ENCODE data around the gene PIGP. TPM values are rescaled to one million over a fixed set of nuclear protein-coding genes. Genes with fewer than 3 reads are reported as not detected.
"Not testable (repeated sequence)": the region's sequence is repeated elsewhere in the genome, so short reads cannot be mapped to it uniquely, and the experiment has no call there.

Gene PIGP
- total RNA-seq, 5 donors from 2014 or later (not counting 1 experiment from before 2014, with no cell fraction given), result 10.3 to 19.3 (median 15.3) TPM

DNA sequence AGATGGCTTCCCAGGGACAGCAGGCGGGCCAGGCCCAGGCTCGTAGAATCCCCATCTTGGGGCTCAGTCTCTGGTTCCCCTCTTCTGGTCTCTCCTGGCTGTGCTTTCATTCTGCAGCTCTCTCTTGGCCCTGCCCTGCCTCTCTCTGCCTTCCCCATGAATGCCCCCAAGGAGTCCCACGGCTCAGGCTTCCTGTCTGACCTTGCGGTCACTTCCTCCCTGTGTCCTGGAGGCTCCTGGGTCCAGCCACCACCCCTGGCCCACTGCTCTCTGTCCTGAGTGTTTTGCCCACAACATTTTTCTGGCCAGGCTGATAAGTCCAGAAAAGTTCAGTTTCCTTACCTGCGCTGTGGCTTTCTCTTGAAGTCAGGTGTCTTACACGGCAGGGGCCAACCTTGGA lies 29.1 kb downstream of the PIGP start:
- H3K9me3 ChIP-seq, result no peaks in the 10 kb centered on the region
- Mint-ChIP-seq H3K27me3 (peaks cover 0 to 4% of the 10 kb centered on the region in 2 donors), H3K36me3 (no peaks in the 10 kb centered on the region), H3K4me1 (peaks cover 7 to 11% (median 10%) of the 10 kb centered on the region in 3 donors), H3K27ac (no peak overlapping the region), H3K9me3 (no peaks in the 10 kb centered on the region), H3K4me3 (no peak overlapping the region)
- 87% methylated on average over 6 of the region's 6 CpGs for WGBS (ENCODE audit: insufficient coverage)
- POLR2A ChIA-PET, result no interaction called here
- DNase-seq (no peak), ATAC-seq (replicated peaks in 1 of 4) (no peak)
- no peak overlapping the region for H3K27ac ChIP-seq (ENCODE audit: low read length)
- H3K4me1 ChIP-seq (ENCODE audit: control insufficient read depth in 1 of 2, extremely low read depth in 1 of 2, insufficient read depth in 2 of 2, low read length in 2 of 2), result peaks cover 13 to 14% of the 10 kb centered on the region in 2 experiments
- no peak overlapping the region for H3K4me3 ChIP-seq (ENCODE audit: control insufficient read depth in 1 of 2, extremely low read depth in 1 of 2, low read length in 1 of 2)
- peaks cover 0 to 37% of the 10 kb centered on the region in 2 experiments for H3K27me3 ChIP-seq (replicated peaks in 1 of 2; ENCODE audit: control insufficient read depth in 2 of 2, extremely low read depth in 1 of 2, insufficient read depth in 2 of 2, low read length in 1 of 2)
- CTCF ChIA-PET, result no interaction called here
- H3K36me3 ChIP-seq (ENCODE audit: control insufficient read depth in 2 of 2, extremely low read depth in 1 of 2, insufficient read depth in 1 of 2, low read length in 1 of 2), result no peaks in the 10 kb centered on the region

DNA sequence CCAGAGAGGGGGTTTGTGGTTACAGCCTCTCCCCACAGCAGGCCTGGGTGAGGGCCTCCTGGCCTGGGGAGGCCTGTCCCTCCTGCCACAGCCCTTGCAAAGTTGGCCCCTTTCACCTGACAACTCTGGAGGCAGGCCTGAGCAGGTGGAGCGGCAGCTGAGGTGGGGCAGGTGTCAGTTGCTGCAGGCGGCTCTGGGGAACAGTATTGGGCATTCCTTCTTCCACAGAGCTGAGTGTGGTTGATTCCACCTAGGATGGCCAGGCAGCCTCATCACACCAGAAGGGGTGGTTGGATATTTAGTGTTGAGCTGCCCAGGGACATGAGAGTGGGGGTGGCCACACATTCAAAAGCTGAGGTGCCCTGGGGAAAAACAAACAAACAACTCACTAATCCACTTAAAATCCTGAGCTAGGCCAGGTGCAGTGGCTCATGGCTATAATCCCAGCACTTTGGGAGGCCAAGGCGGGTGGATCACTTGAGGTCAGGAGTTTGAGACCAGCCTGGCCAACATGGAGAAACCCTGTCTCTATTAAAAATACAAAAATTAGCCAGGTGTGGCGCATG lies 31.1 kb downstream of the PIGP start:
- DNase-seq, result no peak
- WGBS (ENCODE audit: insufficient coverage), result 88% methylated on average over 1 of the region's 4 CpGs
- no peak overlapping the region for H3K27ac Mint-ChIP-seq
- H3K4me1 ChIP-seq (ENCODE audit: control insufficient read depth in 1 of 2, extremely low read depth in 1 of 2, insufficient read depth in 2 of 2, low read length in 2 of 2), result peaks cover 13 to 14% of the 10 kb centered on the region in 2 experiments
- no peak overlapping the region for H3K4me3 ChIP-seq (ENCODE audit: control insufficient read depth in 1 of 2, extremely low read depth in 1 of 2, low read length in 1 of 2)
- H3K36me3 ChIP-seq (ENCODE audit: control insufficient read depth in 2 of 2, extremely low read depth in 1 of 2, insufficient read depth in 1 of 2, low read length in 1 of 2), result no peaks in the 10 kb centered on the region
- H3K9me3 Mint-ChIP-seq, result no peaks in the 10 kb centered on the region
- no peak for ATAC-seq (replicated peaks in 1 of 4)
- no peaks in the 10 kb centered on the region for H3K36me3 Mint-ChIP-seq
- ChIA-PET POLR2A (no interaction called here), CTCF (no interaction called here)
- no peak overlapping the region for H3K27ac ChIP-seq (ENCODE audit: low read length)
- H3K4me1 Mint-ChIP-seq, result peaks cover 7 to 11% (median 10%) of the 10 kb centered on the region in 3 donors
- peaks cover 0 to 4% of the 10 kb centered on the region in 2 donors for H3K27me3 Mint-ChIP-seq
- H3K4me3 Mint-ChIP-seq, result no peak overlapping the region
- H3K9me3 ChIP-seq, result no peaks in the 10 kb centered on the region
- peaks cover 0 to 29% of the 10 kb centered on the region in 2 experiments for H3K27me3 ChIP-seq (replicated peaks in 1 of 2; ENCODE audit: control insufficient read depth in 2 of 2, extremely low read depth in 1 of 2, insufficient read depth in 2 of 2, low read length in 1 of 2)

- peaks cover 7 to 11% of the 10 kb centered on the region in 2 experiments for H3K4me1 ChIP-seq (ENCODE audit: control insufficient read depth in 1 of 2, extremely low read depth in 1 of 2, insufficient read depth in 2 of 2, low read length in 2 of 2)
- H3K27me3 ChIP-seq (replicated peaks in 1 of 2; ENCODE audit: control insufficient read depth in 2 of 2, extremely low read depth in 1 of 2, insufficient read depth in 2 of 2, low read length in 1 of 2), result peaks cover 0 to 28% of the 10 kb centered on the region in 2 experiments
- ChIA-PET CTCF (no interaction called here), POLR2A (interaction anchor here in 1 of 2 donors (0.6 kb wide), 1 partner anchor 134 kb away, joined by 7 read pairs; no protein-coding TSS in a partner anchor)
- H3K9me3 ChIP-seq, result no peaks in the 10 kb centered on the region
- DNase-seq, result no peak
- no peak overlapping the region for H3K4me3 ChIP-seq (ENCODE audit: control insufficient read depth in 1 of 2, extremely low read depth in 1 of 2, low read length in 1 of 2)
- H3K36me3 ChIP-seq (ENCODE audit: control insufficient read depth in 2 of 2, extremely low read depth in 1 of 2, insufficient read depth in 1 of 2, low read length in 1 of 2), result no peaks in the 10 kb centered on the region
- no CpG with 5 or more reads among the region's 3 CpGs for WGBS (ENCODE audit: insufficient coverage)
- Mint-ChIP-seq H3K27ac (no peak overlapping the region), H3K27me3 (peaks cover 0 to 4% of the 10 kb centered on the region in 2 donors), H3K36me3 (no peaks in the 10 kb centered on the region), H3K4me1 (peaks cover 1 to 6% (median 5%) of the 10 kb centered on the region in 3 donors), H3K9me3 (no peaks in the 10 kb centered on the region), H3K4me3 (no peak overlapping the region)
- no peak overlapping the region for H3K27ac ChIP-seq (ENCODE audit: low read length)
- ATAC-seq (replicated peaks in 1 of 4), result no peak
These were observed 32.7 kb downstream of the PIGP start for GRCh38 chr21:37040212-37040611.

DNA sequence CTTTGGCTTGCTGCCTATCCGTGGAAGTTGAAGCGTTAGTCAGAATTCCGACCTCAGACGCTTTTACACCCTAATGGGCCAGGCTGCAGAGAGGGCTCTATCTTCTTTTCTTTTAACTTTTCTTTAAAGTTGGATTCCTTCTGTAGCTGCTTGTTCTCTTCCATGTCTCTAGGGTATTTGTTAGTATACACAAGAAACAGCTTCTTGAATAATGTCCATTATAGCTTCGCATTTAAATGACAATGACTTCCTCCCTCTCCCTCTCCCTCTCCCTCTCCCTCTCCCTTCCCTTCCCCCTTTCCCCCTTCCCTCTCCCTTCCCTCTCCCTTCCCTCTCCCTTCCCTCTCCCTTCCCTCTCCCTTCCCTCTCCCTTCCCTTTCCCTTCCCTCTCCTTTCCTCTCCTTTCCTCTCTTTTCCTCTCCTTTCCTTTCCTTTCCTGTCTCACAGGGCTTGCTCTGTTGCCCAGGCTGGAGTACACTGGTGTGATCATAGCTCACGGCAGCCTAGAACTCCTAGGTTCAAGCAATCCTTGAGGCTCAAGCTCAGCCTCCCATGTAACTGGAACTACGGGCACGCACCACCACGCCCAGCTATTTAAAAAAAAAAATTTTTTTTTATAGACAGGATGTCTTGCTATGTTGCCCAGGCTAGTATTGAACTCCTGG lies 33.3 kb downstream of the PIGP start:
- no peak overlapping the region for H3K27ac ChIP-seq (ENCODE audit: low read length)
- Mint-ChIP-seq H3K36me3 (no peaks in the 10 kb centered on the region), H3K9me3 (no peaks in the 10 kb centered on the region), H3K4me3 (no peak overlapping the region), H3K4me1 (no peaks in the 10 kb centered on the region), H3K27me3 (peaks cover 0 to 5% of the 10 kb centered on the region in 2 donors), H3K27ac (no peak overlapping the region)
- ChIA-PET POLR2A (interaction anchor here in 1 of 2 donors (0.6 kb wide), 1 partner anchor 133 kb away, joined by 7 read pairs; no protein-coding TSS in a partner anchor), CTCF (no interaction called here)
- H3K4me1 ChIP-seq (ENCODE audit: control insufficient read depth in 1 of 2, extremely low read depth in 1 of 2, insufficient read depth in 2 of 2, low read length in 2 of 2), result peaks cover 3 to 4% of the 10 kb centered on the region in 2 experiments
- no peaks in the 10 kb centered on the region for H3K36me3 ChIP-seq (ENCODE audit: control insufficient read depth in 2 of 2, extremely low read depth in 1 of 2, insufficient read depth in 1 of 2, low read length in 1 of 2)
- ATAC-seq (replicated peaks in 1 of 4) (no peak), DNase-seq (no peak)
- no peak overlapping the region for H3K4me3 ChIP-seq (ENCODE audit: control insufficient read depth in 1 of 2, extremely low read depth in 1 of 2, low read length in 1 of 2)
- H3K27me3 ChIP-seq (replicated peaks in 1 of 2; ENCODE audit: control insufficient read depth in 2 of 2, extremely low read depth in 1 of 2, insufficient read depth in 2 of 2, low read length in 1 of 2), result peaks cover 0 to 30% of the 10 kb centered on the region in 2 experiments
- H3K9me3 ChIP-seq, result no peaks in the 10 kb centered on the region
- no CpG with 5 or more reads among the region's 9 CpGs for WGBS (ENCODE audit: insufficient coverage)

DNA sequence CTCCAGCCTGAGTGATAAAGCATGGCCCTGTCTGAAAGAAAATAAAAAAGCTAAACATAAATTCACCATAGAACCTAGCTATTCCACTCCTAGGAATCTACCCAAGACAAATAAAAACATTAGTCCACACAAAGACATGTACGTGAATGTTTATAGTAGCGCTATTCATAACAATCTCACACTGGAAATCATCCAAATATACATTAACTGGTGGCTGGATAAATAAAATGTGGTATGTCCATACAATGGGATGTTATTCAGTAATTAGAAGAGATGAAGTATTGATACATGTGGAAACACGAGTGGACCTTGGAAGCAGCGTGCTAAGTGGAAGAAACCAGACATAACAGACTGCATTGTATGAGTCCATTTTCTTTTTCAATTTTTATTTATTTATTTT lies 36.7 kb downstream of the PIGP start:
- Mint-ChIP-seq H3K9me3 (no peaks in the 10 kb centered on the region), H3K4me3 (no peak overlapping the region), H3K27me3 (peaks cover 2 to 3% of the 10 kb centered on the region in 2 donors), H3K27ac (no peak overlapping the region), H3K4me1 (no peaks in the 10 kb centered on the region), H3K36me3 (no peaks in the 10 kb centered on the region)
- DNase-seq, result no peak
- no peak for ATAC-seq (replicated peaks in 1 of 4)
- Histone ChIP-seq H3K27ac (ENCODE audit: low read length) (no peak overlapping the region), H3K9me3 (no peaks in the 10 kb centered on the region), H3K4me1 (ENCODE audit: control insufficient read depth in 1 of 2, extremely low read depth in 1 of 2, insufficient read depth in 2 of 2, low read length in 2 of 2) (no peaks in the 10 kb centered on the region), H3K4me3 (ENCODE audit: control insufficient read depth in 1 of 2, extremely low read depth in 1 of 2, low read length in 1 of 2) (no peak overlapping the region), H3K27me3 (replicated peaks in 1 of 2; ENCODE audit: control insufficient read depth in 2 of 2, extremely low read depth in 1 of 2, insufficient read depth in 2 of 2, low read length in 1 of 2) (peaks cover 0 to 7% of the 10 kb centered on the region in 2 experiments), H3K36me3 (ENCODE audit: control insufficient read depth in 2 of 2, extremely low read depth in 1 of 2, insufficient read depth in 1 of 2, low read length in 1 of 2) (no peaks in the 10 kb centered on the region)
- CTCF ChIA-PET, result no interaction called here
- POLR2A ChIA-PET, result no interaction called here
- no CpG with 5 or more reads among the region's 4 CpGs for WGBS (ENCODE audit: insufficient coverage)

DNA sequence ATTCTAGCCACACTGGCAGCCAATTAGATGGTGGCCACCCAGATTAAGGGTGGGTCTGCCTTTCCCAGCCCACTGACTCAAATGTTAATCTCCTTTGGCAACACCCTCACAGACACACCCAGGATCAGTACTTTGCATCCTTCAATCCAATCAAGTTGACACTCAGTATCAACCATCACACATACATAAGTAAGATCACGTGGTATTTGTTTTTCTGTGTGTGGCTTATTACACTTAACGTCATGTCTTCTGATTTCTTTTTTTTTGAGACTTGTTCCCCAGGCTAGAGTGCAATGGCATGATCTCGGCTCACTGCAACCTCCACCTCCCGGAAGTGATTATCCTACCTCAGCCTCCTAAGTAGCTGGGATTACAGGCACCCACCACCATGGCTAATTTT lies 38.5 kb downstream of the PIGP start:
- not testable (repeated sequence) for H3K4me1 Mint-ChIP-seq; ATAC-seq (replicated peaks in 1 of 4)

More for the DNA sequence above, 38.5 kb downstream of the PIGP start:
- no CpG with 5 or more reads among the region's 4 CpGs for WGBS (ENCODE audit: insufficient coverage)
- POLR2A ChIA-PET; H3K27ac ChIP-seq (ENCODE audit: low read length); CTCF ChIA-PET; H3K4me3 Mint-ChIP-seq; H3K27ac Mint-ChIP-seq; H3K27me3 Mint-ChIP-seq; H3K36me3 Mint-ChIP-seq; H3K9me3 ChIP-seq; H3K27me3 ChIP-seq (replicated peaks in 1 of 2; ENCODE audit: control insufficient read depth in 2 of 2, extremely low read depth in 1 of 2, insufficient read depth in 2 of 2, low read length in 1 of 2); H3K36me3 ChIP-seq (ENCODE audit: control insufficient read depth in 2 of 2, extremely low read depth in 1 of 2, insufficient read depth in 1 of 2, low read length in 1 of 2); DNase-seq; H3K4me1 ChIP-seq (ENCODE audit: control insufficient read depth in 1 of 2, extremely low read depth in 1 of 2, insufficient read depth in 2 of 2, low read length in 2 of 2); H3K4me3 ChIP-seq (ENCODE audit: control insufficient read depth in 1 of 2, extremely low read depth in 1 of 2, low read length in 1 of 2); H3K9me3 Mint-ChIP-seq: not testable (repeated sequence)
